LNCAP (cell line): Measurements from ENCODE around the gene CCDC197.

Experiments used
- CTCF ChIP-seq: fragments of 450-650 bp; IDR thresholded peaks from 2 replicates; pipeline ENCODE4 v1.5.1; 2017; ENCODE audit warnings: mild to moderate bottlenecking

The CCDC197 gene

GRCh38 chr14:94019329-94019728 lies 22.2 kb downstream of the CCDC197 start:
- TF ChIP-seq CTCF, result no peak

- TF ChIP-seq CTCF, result no peak
Measured at GRCh38 chr14:94020267-94020666, 23.2 kb downstream of the CCDC197 start.

- TF ChIP-seq CTCF, result no peak
Measured at GRCh38 chr14:94021001-94021400, 23.9 kb downstream of the CCDC197 start.

GRCh38 chr14:94021416-94022157 lies 24.5 kb downstream of the CCDC197 start:
- no peak for TF ChIP-seq CTCF

GRCh38 chr14:94022532-94023411 lies 25.7 kb downstream of the CCDC197 start:
- TF ChIP-seq CTCF, result no peak

- TF ChIP-seq CTCF, result no peak
Measured at GRCh38 chr14:94024549-94024948, 27.4 kb downstream of the CCDC197 start.

GRCh38 chr14:94025720-94026119 lies 28.6 kb downstream of the CCDC197 start:
- no peak for TF ChIP-seq CTCF
